A549 (cell line): ENCODE data around the gene MAD1L1.

Experiments
- CEBPB ChIP-seq, 2 experiments: fragments of >200 bp in 1 of 2; sonication (Bioruptor Twin) in 1 of 2; formaldehyde crosslinking in 1 of 2; IDR thresholded peaks; 2 replicates each; pipeline ENCODE4 v1.6.1; 2012 to 2016
- CTCF ChIP-seq: fragments of >200 bp; sonication (Bioruptor Twin); formaldehyde crosslinking; IDR thresholded peaks from 3 replicates; pipeline ENCODE4 v1.5.1; 2016
- EP300 ChIP-seq, 2 experiments: fragments of >200 bp; sonication (Bioruptor Twin); formaldehyde crosslinking; IDR thresholded peaks; 2 replicates in 1 of 2; 3 replicates in 1 of 2; pipeline ENCODE4 v1.6.1; 2016 to 2017
- MAX ChIP-seq: IDR thresholded peaks from 2 replicates; pipeline ENCODE4 v1.6.1; 2012
- POLR2A ChIP-seq: IDR thresholded peaks from 2 replicates; pipeline ENCODE4 v1.6.1; 2012; ENCODE audit warnings: mild to moderate bottlenecking, low read length
- POLR2AphosphoS2 ChIP-seq: conservative IDR thresholded peaks from 2 replicates; pipeline ENCODE4 v1.6.1; 2012; ENCODE audit warnings: low read length, improper control_type of control experiment, inconsistent platforms
- RARB ChIP-seq: fragments of 250-450 bp; sonication (Bioruptor Pico); IDR thresholded peaks from 2 replicates; pipeline ENCODE4 v1.8.0; 2021; ENCODE audit warnings: mild to moderate bottlenecking, moderate library complexity
- RFX5 ChIP-seq: fragments of 450-650 bp; IDR thresholded peaks from 2 replicates; pipeline ENCODE4 v1.7.1; 2014; ENCODE audit warnings: antibody characterized with exemption, mild to moderate bottlenecking, moderate library complexity
- ZFP36 ChIP-seq: fragments of 450-650 bp; IDR thresholded peaks from 2 replicates; pipeline ENCODE4 v1.6.1; 2014; ENCODE audit warnings: borderline replicate concordance; ENCODE audit not compliant: partially characterized antibody

- TF ChIP-seq ZFP36 = no peak
- TF ChIP-seq RARB (CRISPR knock-in tag) = no peak
- no peak for TF ChIP-seq CEBPB (IDR thresholded peaks at IDR 0.05)
- TF ChIP-seq MAX = no peak
- TF ChIP-seq RFX5 = no peak
- TF ChIP-seq POLR2A = no peak
- no peak for TF ChIP-seq CTCF
- no peak for TF ChIP-seq EP300 (IDR thresholded peaks at IDR 0.05)
- no peak for TF ChIP-seq POLR2AphosphoS2
Measured at GRCh38 chr7:2090526-2091520, 141.9 kb downstream of the MAD1L1 start.
